Transverse colon (tissue), 4 donors: ENCODE data around the gene KLHL12.

Experiments used
- CTCF ChIP-seq, 5 experiments: fragments of 200-600 bp in 3 of 5; fragments of 450-650 bp in 2 of 5; sonication (generic) in 3 of 5; IDR thresholded peaks; 1 replicate in 2 of 5; 2 replicates in 3 of 5; pipeline ENCODE4 v1.5.1; 2016 to 2017; ENCODE audit warnings: antibody characterized with exemption in 5 of 5, inconsistent platforms in 3 of 5, mild to moderate bottlenecking in 2 of 5, moderate library complexity in 1 of 5
- EP300 ChIP-seq: sonication (generic); formaldehyde crosslinking; IDR thresholded peaks from one replicate; pipeline ENCODE4 v1.6.1; 2017; ENCODE audit warnings: antibody characterized with exemption, low read depth
- POLR2A ChIP-seq: fragments of 450-650 bp; IDR thresholded peaks from one replicate; pipeline ENCODE4 v1.6.1; 2016; ENCODE audit warnings: antibody characterized with exemption, mild to moderate bottlenecking, moderate library complexity
- POLR2AphosphoS5 ChIP-seq, 3 donors: sonication (generic); formaldehyde crosslinking; IDR thresholded peaks; one replicate each; pipeline ENCODE4 v1.6.1; 2016; ENCODE audit warnings: antibody characterized with exemption in 3 of 3

- no peak for TF ChIP-seq CTCF (IDR thresholded peaks at IDR 0.05)
- TF ChIP-seq POLR2AphosphoS5 (IDR thresholded peaks at IDR 0.05) = no peak
- no peak for TF ChIP-seq POLR2A
- TF ChIP-seq EP300 = no peak
These were observed 54.0 kb downstream of the KLHL12 start for GRCh38 chr1:202873026-202873425.
